ENCODE data around the gene IGLON5. TPM values are rescaled to one million over a fixed set of nuclear protein-coding genes. Genes with fewer than 3 reads are reported as not detected.

The IGLON5 gene
- total RNA-seq, 2 donors from 2014 or later = 0.12 to 0.16 TPM

DNA sequence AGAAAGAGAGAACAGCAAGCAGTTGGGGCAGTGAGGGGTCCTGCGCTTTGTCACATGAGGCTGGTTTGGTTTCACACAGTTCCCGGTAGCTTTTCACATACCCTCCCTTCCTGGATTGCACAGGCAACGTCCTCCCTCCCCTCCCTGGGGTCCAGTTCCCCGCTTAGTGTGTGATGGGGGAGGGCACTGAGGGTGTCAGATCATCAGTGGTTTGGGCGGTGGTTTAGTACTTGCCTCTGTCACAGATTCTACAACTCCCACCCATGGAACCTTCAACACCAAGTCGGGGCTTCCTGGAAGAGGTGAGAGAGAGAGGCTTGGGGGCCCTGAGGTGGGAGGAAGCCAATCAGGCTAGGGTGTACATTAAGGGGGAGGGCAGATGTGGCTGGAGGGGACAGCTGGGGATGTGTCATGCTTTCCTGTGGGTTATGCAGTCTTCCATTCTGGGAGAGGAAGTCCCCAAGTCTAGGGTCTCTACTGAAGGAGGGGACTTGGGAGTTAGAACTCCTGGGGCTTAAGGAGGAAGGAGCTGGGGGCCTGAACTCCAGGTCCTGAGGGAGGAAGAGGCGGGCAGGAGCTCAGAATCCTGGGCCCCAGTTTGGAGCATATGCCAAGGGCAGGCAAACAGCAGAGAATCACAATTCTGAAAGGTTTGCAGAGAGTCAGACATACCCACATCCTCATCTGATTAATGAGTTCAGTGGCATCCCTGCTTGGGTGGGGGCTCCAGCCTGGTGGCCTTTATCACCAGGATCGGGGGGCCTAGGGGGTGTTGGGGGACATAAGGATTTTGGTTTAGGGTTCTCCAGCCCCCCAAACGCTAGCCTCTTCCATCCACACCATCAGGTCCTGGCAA is 61.4 kb downstream of the IGLON5 start, which contains the start of gene NKG7:
Gene NKG7 (minus strand): TSS at position 6 of the 856 bp plus-strand sequence. CDS start 119 bp downstream, outside the sequence.
- intact Hi-C loops (cut with DNase I) = no loop called here
- H3K36me3 ChIP-seq = no peaks in the 10 kb centered on the region
- peak within 1 kb of the TSS; percentile 17 for H3K27ac ChIP-seq
- no peak within 1 kb of the TSS for H3K4me3 ChIP-seq
- H3K9ac ChIP-seq (ENCODE audit: low read depth in 2 of 2, low read length in 2 of 2) = peak within 1 kb of the TSS in 1 of 2 donors; percentile 34
- DNase-seq = no peak
- TF ChIP-seq CTCF (IDR thresholded peaks at IDR 0.05) = no peak
- no peaks in the 10 kb centered on the region for H3K9me3 ChIP-seq
- no peaks in the 10 kb centered on the region for H3K27me3 ChIP-seq
- H3K4me1 ChIP-seq = peaks cover 4% of the 10 kb centered on the region

DNA sequence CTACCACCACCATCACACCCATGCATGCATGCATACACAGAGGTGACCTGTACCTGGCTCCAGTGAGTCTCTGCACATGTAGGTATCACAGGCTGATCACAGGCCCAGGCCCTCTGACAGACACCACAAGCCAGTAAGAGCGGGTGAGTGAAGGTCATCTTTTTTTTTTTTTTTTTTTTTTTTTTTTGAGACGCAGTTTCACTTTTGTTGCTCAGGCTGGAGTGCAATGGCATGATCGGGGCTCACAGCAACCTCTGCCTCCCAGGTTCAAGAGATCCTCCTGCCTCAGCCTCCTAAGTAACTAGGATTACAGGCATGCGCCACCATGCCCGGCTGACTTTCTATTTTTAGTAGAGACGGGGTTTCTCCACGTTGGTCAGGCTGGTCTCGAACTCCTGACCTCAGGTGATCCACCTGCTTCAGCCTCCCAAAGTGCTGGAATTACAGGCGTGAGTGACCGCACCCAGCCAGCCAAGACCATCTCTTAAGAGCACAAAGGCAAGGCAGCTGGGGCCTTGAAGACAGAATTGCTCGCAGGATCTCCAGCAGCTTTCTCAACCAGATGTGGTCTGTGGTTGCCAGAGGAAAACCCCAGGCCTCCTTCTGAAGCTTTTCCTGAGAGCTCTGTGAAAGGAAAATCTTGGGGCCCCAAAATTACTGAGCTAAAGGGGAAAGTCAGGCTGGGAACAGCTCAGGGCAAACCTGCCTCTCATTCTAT is 64.2 kb downstream of the IGLON5 start:
- H3K4me3 ChIP-seq = no peak overlapping the region
- intact Hi-C loops (cut with DNase I) = no loop called here
- H3K27ac ChIP-seq = no peak overlapping the region
- no peaks in the 10 kb centered on the region for H3K36me3 ChIP-seq
- H3K4me1 ChIP-seq = no peaks in the 10 kb centered on the region
- DNase-seq = no peak
- no peaks in the 10 kb centered on the region for H3K9me3 ChIP-seq
- H3K9ac ChIP-seq (ENCODE audit: low read depth in 2 of 2, low read length in 2 of 2) = no peak overlapping the region
- H3K27me3 ChIP-seq = no peaks in the 10 kb centered on the region
- no peak for TF ChIP-seq CTCF (IDR thresholded peaks at IDR 0.05)

DNA sequence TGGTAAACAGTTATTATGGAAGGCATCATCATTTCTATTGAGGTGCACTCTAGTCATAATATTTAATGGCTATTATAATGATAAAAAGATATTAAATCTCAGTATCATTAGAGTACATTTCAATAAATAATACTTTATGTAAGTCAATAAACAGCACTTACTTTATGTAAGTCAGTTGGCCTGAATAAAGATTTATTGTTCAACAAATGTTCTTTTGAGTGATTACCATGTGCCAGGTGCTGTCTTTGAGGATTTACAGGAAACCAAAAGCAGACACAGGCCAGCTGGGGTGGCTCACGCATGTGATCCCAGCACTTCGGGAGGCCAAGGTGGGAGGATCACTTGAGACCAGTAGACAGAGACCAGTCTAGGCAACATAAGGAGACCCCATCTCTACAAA is 66.0 kb downstream of the IGLON5 start:
- Histone ChIP-seq H3K4me1 (no peaks in the 10 kb centered on the region), H3K27me3 (no peaks in the 10 kb centered on the region), H3K27ac (no peak overlapping the region), H3K36me3 (no peaks in the 10 kb centered on the region), H3K4me3 (no peak overlapping the region), H3K9me3 (no peaks in the 10 kb centered on the region), H3K9ac (ENCODE audit: low read depth in 2 of 2, low read length in 2 of 2) (no peak overlapping the region)
- TF ChIP-seq CTCF (IDR thresholded peaks at IDR 0.05) = no peak
- intact Hi-C loops (cut with DNase I) = no loop called here
- no peak for DNase-seq

DNA sequence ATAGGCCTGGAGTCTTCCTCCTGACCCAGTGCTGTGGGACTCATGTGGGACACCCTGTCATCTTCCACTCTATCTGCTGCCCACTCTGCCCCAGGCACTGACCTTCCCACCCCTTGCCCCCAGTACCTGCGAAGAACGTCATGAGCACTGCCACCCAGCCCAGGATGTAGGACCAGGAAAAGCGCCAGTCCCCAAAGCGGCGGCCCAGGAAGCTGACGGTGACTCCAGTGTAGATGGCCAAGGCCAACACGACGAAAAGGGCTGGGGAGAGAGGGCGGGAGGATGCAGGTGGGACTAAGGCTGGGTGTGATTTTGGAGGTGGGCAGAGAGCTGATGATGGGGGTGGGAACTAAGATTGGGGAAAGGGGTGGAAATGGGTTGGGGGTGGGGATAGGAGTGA is 68.9 kb downstream of the IGLON5 start:
- Histone ChIP-seq H3K36me3 (no peaks in the 10 kb centered on the region), H3K9ac (ENCODE audit: low read depth in 2 of 2, low read length in 2 of 2) (no peak overlapping the region), H3K9me3 (no peaks in the 10 kb centered on the region), H3K4me1 (no peaks in the 10 kb centered on the region), H3K27ac (no peak overlapping the region), H3K4me3 (no peak overlapping the region), H3K27me3 (no peaks in the 10 kb centered on the region)
- no peak for DNase-seq
- no peak for TF ChIP-seq CTCF (IDR thresholded peaks at IDR 0.05)
- intact Hi-C loops (cut with DNase I) = no loop called here

Other genes starting within 250 kb of the IGLON5 start
- not detected for gene KLK13, start 246.6 kb upstream of the IGLON5 start, total RNA-seq
- under 1 TPM in 1 of 2 donors, not detected in 1; 0.52 TPM for gene KLK14, start 228.8 kb upstream of the IGLON5 start, total RNA-seq
- gene CTU1, start 203.2 kb upstream of the IGLON5 start, total RNA-seq = 10 to 100 TPM in 1 of 2 donors, 1 to 10 TPM in 1; 6.1 to 11.8 TPM
- 1 to 10 TPM in 1 of 2 donors, under 1 TPM in 1; 0.86 to 1.7 TPM for gene SIGLEC9, start 186.7 kb upstream of the IGLON5 start, total RNA-seq
- gene SIGLEC7, start 169.3 kb upstream of the IGLON5 start, total RNA-seq = 1 to 10 TPM in 1 of 2 donors, under 1 TPM in 1; 0.35 to 1.0 TPM
- gene CD33, start 86.6 kb upstream of the IGLON5 start, total RNA-seq = 1 to 10 TPM; 2.0 to 3.5 TPM
- gene SIGLECL1, start 60.6 kb upstream of the IGLON5 start, total RNA-seq = not detected
- 1 to 10 TPM; 1.1 to 2.1 TPM for gene VSIG10L, start 30.5 kb downstream of the IGLON5 start, total RNA-seq
- 100 to 1,000 TPM; 141 to 217 TPM for gene ETFB, start 54.7 kb downstream of the IGLON5 start, total RNA-seq
- 1 to 10 TPM in 1 of 2 donors, not detected in 1; 2.9 TPM for gene CLDND2, start 57.4 kb downstream of the IGLON5 start, total RNA-seq
- gene NKG7, start 61.0 kb downstream of the IGLON5 start, total RNA-seq = 1 to 10 TPM; 2.3 to 2.7 TPM
- not detected for gene LIM2, start 76.3 kb downstream of the IGLON5 start, total RNA-seq
- under 1 TPM in 1 of 2 donors, not detected in 1; 0.22 TPM for gene C19orf84, start 78.9 kb downstream of the IGLON5 start, total RNA-seq
- 1 to 10 TPM; 1.4 to 2.7 TPM for gene SIGLEC10, start 106.0 kb downstream of the IGLON5 start, total RNA-seq
- under 1 TPM; 0.32 to 0.94 TPM for gene SIGLEC8, start 146.8 kb downstream of the IGLON5 start, total RNA-seq
- gene CEACAM18, start 166.9 kb downstream of the IGLON5 start, total RNA-seq = not detected
- gene SIGLEC12, start 190.2 kb downstream of the IGLON5 start, total RNA-seq = under 1 TPM; 0.15 to 0.35 TPM
- 1 to 10 TPM in 1 of 2 donors, under 1 TPM in 1; 0.98 to 1.9 TPM for gene SIGLEC6, start 220.0 kb downstream of the IGLON5 start, total RNA-seq

All from colonic mucosa (tissue), 4 donors.